OCI-LY1 (cell line): ENCODE data around the gene RBMS3.

Experiments used
- H2AFZ ChIP-seq: fragments of 200-600 bp; sonication (generic), shearing (Covaris generic); 2 replicates; pipeline ENCODE4 v1.6.0; 2014; ENCODE audit warnings: antibody characterized with exemption, mild to moderate bottlenecking, low read length
- H3F3A ChIP-seq: fragments of 200-600 bp; sonication (generic), shearing (Covaris generic); 2 replicates; pipeline ENCODE4 v1.6.0; 2014; ENCODE audit warnings: mild to moderate bottlenecking, antibody characterized with exemption, low read length, moderate library complexity; ENCODE audit not compliant: insufficient read depth
- H3K27ac ChIP-seq: fragments of 200-600 bp; sonication (generic); 2 replicates; pipeline ENCODE4 v1.5.1; 2014; ENCODE audit warnings: low read length, mixed run types, mild to moderate bottlenecking, low read depth; ENCODE audit not compliant: poor library complexity, severe bottlenecking
- H3K27me3 ChIP-seq: fragments of 200-600 bp; sonication (generic); 2 replicates; pipeline ENCODE4 v1.6.0; 2014; ENCODE audit warnings: antibody characterized with exemption, mild to moderate bottlenecking, low read length, moderate library complexity; ENCODE audit not compliant: insufficient read depth
- H3K36me3 ChIP-seq: fragments of 200-600 bp; sonication (generic); 2 replicates; pipeline ENCODE4 v1.6.1; 2014; ENCODE audit warnings: mild to moderate bottlenecking, antibody characterized with exemption, low read length, moderate library complexity, mixed read lengths; ENCODE audit not compliant: insufficient read depth
- H3K4me1 ChIP-seq: fragments of 200-600 bp; sonication (generic); 2 replicates; pipeline ENCODE4 v1.5.1; 2014; ENCODE audit warnings: mild to moderate bottlenecking, low read length, moderate library complexity; ENCODE audit not compliant: insufficient read depth, severe bottlenecking
- H3K4me2 ChIP-seq: fragments of 200-600 bp; sonication (generic), shearing (Covaris generic); 2 replicates; pipeline ENCODE4 v1.6.1; 2014; ENCODE audit warnings: low read length
- H3K4me3 ChIP-seq: fragments of 200-600 bp; sonication (generic); 2 replicates; pipeline ENCODE4 v1.5.1; 2014; ENCODE audit warnings: low read length, low read depth, mild to moderate bottlenecking, mixed read lengths; ENCODE audit not compliant: poor library complexity, severe bottlenecking
- H3K79me2 ChIP-seq: fragments of 200-600 bp; shearing (Covaris generic); 2 replicates; pipeline ENCODE4 v1.6.1; 2016; ENCODE audit warnings: mixed run types, low read length, mixed read lengths; ENCODE audit not compliant: insufficient read depth
- H3K9ac ChIP-seq: fragments of 200-600 bp; sonication (generic), shearing (Covaris generic); 2 replicates; pipeline ENCODE4 v1.6.1; 2014; ENCODE audit warnings: mild to moderate bottlenecking, low read length, mixed read lengths
- H3K9me2 ChIP-seq: fragments of 200-600 bp; sonication (generic), shearing (Covaris generic); 2 replicates; pipeline ENCODE4 v1.6.1; 2014; ENCODE audit warnings: low read depth, mild to moderate bottlenecking, low read length, mixed read lengths
- H3K9me3 ChIP-seq: fragments of 200-600 bp; shearing (Covaris generic); 2 replicates; pipeline ENCODE4 v1.6.1; 2014; ENCODE audit warnings: low read length, mixed read lengths
- H4K20me1 ChIP-seq: fragments of 200-600 bp; sonication (generic), shearing (Covaris generic); 2 replicates; pipeline ENCODE4 v1.6.0; 2016; ENCODE audit warnings: mild to moderate bottlenecking, low read length; ENCODE audit not compliant: insufficient read depth
- CTCF ChIP-seq: fragments of 200-600 bp; sonication (generic), shearing (Covaris generic); IDR thresholded peaks from 2 replicates; pipeline ENCODE4 v1.5.1; 2017; ENCODE audit warnings: mild to moderate bottlenecking, antibody characterized with exemption, low read length, moderate library complexity, mixed read lengths
- EZH2 ChIP-seq: fragments of 200-600 bp; sonication (generic), shearing (Covaris generic); IDR thresholded peaks from 2 replicates; pipeline ENCODE4 v1.8.0; 2017; ENCODE audit warnings: borderline replicate concordance, mixed run types, mild to moderate bottlenecking, antibody characterized with exemption, low read length, moderate library complexity, mixed read lengths

RBMS3 gene

GRCh38 chr3:29971895-29972294 lies 691.0 kb downstream of the RBMS3 start:
- Histone ChIP-seq H3K9me2 (no peaks in the 10 kb centered on the region), H3K4me2 (no peak overlapping the region), H3F3A (no peaks in the 10 kb centered on the region), H3K36me3 (no peaks in the 10 kb centered on the region), H3K79me2 (no peaks in the 10 kb centered on the region), H3K4me3 (no peak overlapping the region), H3K4me1 (peaks cover 4% of the 10 kb centered on the region), H3K9ac (no peak overlapping the region), H3K27ac (no peak overlapping the region), H3K9me3 (no peaks in the 10 kb centered on the region), H4K20me1 (no peaks in the 10 kb centered on the region), H2AFZ (no peak overlapping the region), H3K27me3 (no peaks in the 10 kb centered on the region)
- no peak for TF ChIP-seq EZH2
- no peak for TF ChIP-seq CTCF

GRCh38 chr3:29972320-29972993 lies 691.6 kb downstream of the RBMS3 start:
- Histone ChIP-seq H3K36me3 (no peaks in the 10 kb centered on the region), H3K27ac (no peak overlapping the region), H3K4me1 (peaks cover 6% of the 10 kb centered on the region), H3K4me3 (no peak overlapping the region), H3F3A (no peaks in the 10 kb centered on the region), H3K27me3 (no peaks in the 10 kb centered on the region), H2AFZ (no peak overlapping the region), H3K9me2 (no peaks in the 10 kb centered on the region), H3K9me3 (no peaks in the 10 kb centered on the region), H3K4me2 (no peak overlapping the region), H3K9ac (no peak overlapping the region), H3K79me2 (no peaks in the 10 kb centered on the region), H4K20me1 (no peaks in the 10 kb centered on the region)
- TF ChIP-seq CTCF (no peak), EZH2 (no peak)

- no peak overlapping the region for H3K4me2 ChIP-seq
- no peak overlapping the region for H2AFZ ChIP-seq
- no peak overlapping the region for H3K27ac ChIP-seq
- H3K79me2 ChIP-seq = no peaks in the 10 kb centered on the region
- peaks cover 6% of the 10 kb centered on the region for H3K4me1 ChIP-seq
- TF ChIP-seq CTCF = no peak
- no peak for TF ChIP-seq EZH2
- no peaks in the 10 kb centered on the region for H3K27me3 ChIP-seq
- H3K4me3 ChIP-seq = no peak overlapping the region
- H4K20me1 ChIP-seq = no peaks in the 10 kb centered on the region
- no peak overlapping the region for H3K9ac ChIP-seq
- H3K9me3 ChIP-seq = no peaks in the 10 kb centered on the region
- no peaks in the 10 kb centered on the region for H3K36me3 ChIP-seq
- no peaks in the 10 kb centered on the region for H3F3A ChIP-seq
- no peaks in the 10 kb centered on the region for H3K9me2 ChIP-seq
These were observed 692.9 kb downstream of the RBMS3 start for GRCh38 chr3:29973763-29974162.
